ENCODE data around the gene ALLC.
"Not testable (repeated sequence)": the region's sequence is repeated elsewhere in the genome, so short reads cannot be mapped to it uniquely, and the experiment has no call there.

ALLC gene

DNA sequence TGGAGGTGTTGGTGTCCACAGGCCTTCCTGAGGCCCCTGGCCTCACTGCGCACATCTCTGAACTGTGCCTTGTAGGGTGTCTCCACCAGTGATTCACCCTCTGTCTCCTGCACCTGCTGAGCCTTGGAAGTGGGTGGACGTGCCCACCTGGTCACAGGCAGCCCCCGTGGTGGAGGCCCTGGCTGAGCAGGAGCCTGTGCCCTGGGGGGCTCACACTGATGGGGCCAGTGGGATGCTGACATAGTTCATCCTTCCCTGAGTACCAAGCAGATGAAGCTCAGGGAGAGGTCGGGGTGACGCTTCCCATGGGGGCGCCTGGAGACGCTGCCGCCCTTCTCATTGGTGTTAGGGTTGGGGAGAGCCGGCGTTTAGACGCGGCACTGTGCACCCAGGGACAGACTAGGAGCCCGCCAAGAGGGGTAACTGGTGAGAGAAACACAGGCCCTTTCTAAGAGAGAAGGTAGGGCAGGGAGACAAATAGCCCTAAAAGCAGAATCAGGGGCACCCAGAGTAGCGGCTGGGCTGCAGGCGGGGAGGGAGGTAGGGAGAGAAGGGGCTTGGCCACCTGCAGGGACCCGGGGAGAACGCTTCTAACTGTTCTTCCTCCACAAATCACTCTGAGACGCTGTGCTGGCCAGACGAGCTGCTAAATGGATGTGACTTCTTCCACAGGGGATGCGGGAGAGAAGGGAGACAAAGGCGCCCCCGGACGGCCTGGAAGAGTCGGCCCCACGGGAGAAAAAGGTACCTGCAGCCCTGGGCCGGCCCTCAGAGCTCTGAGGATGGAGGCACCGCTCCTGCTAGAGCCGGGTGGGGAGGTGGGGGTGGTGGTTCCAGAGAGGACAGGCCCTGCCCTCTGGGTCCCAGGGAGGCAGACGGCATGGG is 45.1 kb upstream of the ALLC start:
- no peak for DNase-seq (ENCODE audit: low spot score)
- TF ChIP-seq, protein P1, sequence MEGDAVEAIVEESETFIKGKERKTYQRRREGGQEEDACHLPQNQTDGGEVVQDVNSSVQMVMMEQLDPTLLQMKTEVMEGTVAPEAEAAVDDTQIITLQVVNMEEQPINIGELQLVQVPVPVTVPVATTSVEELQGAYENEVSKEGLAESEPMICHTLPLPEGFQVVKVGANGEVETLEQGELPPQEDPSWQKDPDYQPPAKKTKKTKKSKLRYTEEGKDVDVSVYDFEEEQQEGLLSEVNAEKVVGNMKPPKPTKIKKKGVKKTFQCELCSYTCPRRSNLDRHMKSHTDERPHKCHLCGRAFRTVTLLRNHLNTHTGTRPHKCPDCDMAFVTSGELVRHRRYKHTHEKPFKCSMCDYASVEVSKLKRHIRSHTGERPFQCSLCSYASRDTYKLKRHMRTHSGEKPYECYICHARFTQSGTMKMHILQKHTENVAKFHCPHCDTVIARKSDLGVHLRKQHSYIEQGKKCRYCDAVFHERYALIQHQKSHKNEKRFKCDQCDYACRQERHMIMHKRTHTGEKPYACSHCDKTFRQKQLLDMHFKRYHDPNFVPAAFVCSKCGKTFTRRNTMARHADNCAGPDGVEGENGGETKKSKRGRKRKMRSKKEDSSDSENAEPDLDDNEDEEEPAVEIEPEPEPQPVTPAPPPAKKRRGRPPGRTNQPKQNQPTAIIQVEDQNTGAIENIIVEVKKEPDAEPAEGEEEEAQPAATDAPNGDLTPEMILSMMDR (conservative IDR thresholded peaks at IDR 0.05; ENCODE audit: low read depth): no peak
- no peak overlapping the region for H3K27ac ChIP-seq
- ChIA-PET POLR2A (ENCODE audit: low non-redundant PET) (no interaction called here), CTCF (no interaction called here)

DNA sequence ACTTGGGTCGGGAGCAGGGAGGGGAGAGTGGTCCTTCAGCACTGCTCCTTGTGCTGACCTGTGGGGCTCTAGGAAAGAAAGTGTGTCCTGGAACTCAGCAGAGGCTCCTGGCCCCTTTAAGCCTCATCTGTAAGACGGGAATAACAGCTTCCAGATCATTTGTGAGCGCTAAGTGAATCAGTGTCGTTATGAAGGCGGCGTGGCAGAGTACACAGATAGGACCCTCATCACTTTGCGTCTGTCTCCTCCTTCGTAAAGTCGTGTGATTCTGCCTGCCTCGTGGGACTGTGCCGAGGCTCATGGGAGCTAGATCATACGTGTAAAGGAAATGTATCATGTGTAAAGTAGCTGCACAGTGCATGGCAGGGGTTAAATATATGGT is 44.5 kb upstream of the ALLC start:
- DNase-seq (ENCODE audit: low spot score): no peak
- CTCF ChIA-PET: no interaction called here
- TF ChIP-seq, protein P1 (conservative IDR thresholded peaks at IDR 0.05; ENCODE audit: low read depth): no peak
- H3K27ac ChIP-seq: no peak overlapping the region
- POLR2A ChIA-PET (ENCODE audit: low non-redundant PET): no interaction called here

DNA sequence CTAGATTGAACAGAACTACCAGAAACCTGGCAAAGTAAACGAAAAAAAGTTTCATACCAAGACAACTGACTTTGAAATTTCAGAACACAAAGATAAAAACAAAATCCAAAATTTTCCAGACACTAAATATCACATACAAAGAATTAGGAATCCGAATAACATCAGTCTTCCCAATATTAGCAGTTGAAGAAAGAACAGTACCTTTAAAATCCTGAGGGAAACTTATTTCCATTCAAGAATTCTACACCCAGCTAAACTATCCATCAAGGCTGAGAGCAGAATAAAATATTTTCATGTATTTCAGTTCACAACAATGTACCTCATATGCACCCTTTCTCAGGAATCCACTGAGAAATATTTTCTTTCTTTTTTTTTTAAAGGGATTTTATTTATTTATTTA is 43.3 kb upstream of the ALLC start:
- CTCF ChIA-PET: interaction anchor here (0.5 kb wide), 1 partner anchor 29 kb away, joined by 3 read pairs; no protein-coding TSS in a partner anchor
- POLR2A ChIA-PET (ENCODE audit: low non-redundant PET); H3K27ac ChIP-seq; DNase-seq (ENCODE audit: low spot score): not testable (repeated sequence)

DNA sequence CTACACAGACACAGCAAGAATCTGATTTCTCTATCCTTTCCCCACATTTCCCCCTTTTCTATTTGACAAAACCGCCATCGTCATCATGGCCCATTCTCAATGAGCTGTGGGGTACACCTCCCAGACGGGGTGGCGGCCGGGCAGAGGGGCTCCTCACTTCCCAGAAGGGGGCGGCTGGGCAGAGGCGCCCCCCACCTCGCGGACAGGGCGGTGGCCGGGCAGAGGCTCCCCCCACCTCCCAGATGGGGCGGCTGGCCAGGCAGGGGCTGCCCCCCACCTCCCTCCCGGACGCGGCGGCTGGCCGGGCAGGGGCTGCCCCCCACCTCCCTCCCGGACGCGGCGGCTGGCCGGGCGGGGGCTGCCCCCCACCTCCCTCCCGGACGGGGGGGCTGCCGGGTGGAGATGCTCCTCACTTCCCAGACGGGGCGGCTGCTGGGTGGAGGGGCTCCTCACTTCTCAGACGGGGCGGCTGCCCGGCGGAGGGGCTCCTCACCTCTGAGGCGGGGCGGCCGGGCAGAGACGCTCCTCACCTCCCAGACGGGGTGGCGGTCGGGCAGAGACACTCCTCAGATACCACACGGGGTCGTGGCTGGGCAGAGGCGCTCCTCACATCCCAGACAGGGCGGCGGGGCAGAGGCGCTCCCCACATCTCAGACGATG is 42.3 kb upstream of the ALLC start:
- CTCF ChIA-PET: interaction anchor here (0.6 kb wide), 1 partner anchor 76 kb away, joined by 4 read pairs; no protein-coding TSS in a partner anchor
- DNase-seq (ENCODE audit: low spot score); POLR2A ChIA-PET (ENCODE audit: low non-redundant PET); H3K27ac ChIP-seq: not testable (repeated sequence)

DNA sequence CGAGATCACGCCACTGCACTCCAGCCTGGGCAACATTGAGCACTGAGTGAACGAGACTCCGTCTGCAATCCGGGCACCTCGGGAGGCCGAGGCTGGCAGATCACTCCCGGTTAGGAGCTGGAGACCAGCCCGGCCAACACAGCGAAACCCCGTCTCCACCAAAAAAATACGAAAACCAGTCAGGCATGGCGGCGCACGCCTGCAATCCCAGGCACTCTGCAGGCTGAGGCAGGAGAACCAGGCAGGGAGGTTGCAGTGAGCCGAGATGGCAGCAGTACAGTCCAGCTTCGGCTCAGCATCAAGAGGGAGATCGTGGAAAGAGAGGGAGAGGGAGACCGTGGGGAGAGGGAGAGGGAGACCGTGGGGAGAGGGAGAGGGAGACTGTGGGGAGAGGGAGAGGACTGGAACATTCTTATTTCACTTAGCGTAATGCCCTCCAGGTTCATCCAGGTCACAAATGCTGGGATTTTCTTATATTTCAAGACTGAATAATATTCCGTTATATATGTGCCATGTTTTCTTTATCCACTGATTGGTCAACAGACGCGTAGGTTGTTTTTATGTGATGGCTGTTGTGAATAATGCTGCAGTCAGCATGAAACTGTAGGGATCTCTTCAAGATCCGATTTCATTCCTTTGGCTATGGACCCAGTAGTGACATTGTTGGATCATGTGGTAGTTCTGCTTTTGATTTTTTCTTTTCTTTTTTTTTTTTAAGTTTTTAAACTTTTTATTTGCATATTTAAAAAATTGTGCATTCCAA is 41.4 kb upstream of the ALLC start:
- DNase-seq (ENCODE audit: low spot score); H3K27ac ChIP-seq; POLR2A ChIA-PET (ENCODE audit: low non-redundant PET): not testable (repeated sequence)
- CTCF ChIA-PET: interaction anchor here (0.6 to 0.7 kb wide), 2 partner anchors 34 to 76 kb away, joined by 3 to 4 read pairs; no protein-coding TSS in a partner anchor

DNA sequence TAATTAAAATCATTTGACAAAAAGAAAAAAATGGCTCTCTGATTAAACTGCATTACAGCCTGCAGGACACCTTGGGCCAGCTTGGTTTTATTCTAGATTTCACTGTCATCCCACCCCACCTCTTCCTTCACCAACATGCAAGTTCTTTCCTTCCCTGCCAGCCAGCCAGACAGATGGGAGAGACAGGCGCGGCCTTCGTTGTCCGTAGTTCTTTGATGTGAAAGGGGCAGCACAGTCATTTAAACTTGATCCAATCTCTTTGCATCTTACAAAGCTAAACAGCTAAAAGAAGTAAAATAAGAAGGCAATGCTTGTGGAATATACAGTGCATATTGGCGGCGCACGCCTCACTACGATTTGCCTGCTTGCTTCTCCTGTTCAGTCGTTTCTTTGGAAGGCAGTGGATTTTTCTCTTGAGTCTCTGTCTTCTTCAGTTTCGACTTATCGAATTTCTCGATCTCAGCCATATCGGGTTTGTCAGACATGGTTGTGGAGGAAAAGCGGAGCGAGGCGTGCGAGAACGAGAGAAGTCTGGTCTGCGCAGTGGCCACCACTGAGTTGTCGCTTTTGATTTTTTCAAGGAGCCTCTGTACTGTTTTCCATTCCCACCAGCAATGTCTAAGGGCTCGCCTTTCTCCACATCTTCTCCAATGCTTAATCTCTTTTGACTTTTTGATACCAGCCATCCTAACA is 40.7 kb upstream of the ALLC start:
- ChIA-PET CTCF (no interaction called here), POLR2A (ENCODE audit: low non-redundant PET) (no interaction called here)
- no peak for DNase-seq (ENCODE audit: low spot score)
- no peak overlapping the region for H3K27ac ChIP-seq
- TF ChIP-seq, protein P1 (conservative IDR thresholded peaks at IDR 0.05; ENCODE audit: low read depth): no peak

DNA sequence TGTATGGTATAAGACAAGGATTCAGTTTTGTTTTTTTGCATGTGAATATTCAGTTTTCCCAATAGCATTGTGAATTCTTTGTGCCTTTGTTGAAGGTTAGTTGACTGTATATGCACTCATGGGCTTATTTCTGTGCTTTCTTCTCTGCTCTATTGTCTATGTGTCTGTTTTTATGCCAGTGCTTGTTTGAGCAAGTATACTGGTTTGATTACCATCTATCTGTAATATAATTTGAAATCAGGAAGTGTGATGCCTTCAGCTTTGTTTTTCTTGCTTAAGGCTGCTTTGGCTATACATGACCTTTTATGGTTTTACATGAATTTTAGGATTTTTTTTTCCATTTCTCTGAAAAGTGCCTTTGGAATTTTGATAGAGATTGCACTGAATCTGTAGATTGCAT is 39.6 kb upstream of the ALLC start:
- ChIA-PET CTCF (no interaction called here), POLR2A (ENCODE audit: low non-redundant PET) (no interaction called here)
- no peak for DNase-seq (ENCODE audit: low spot score)
- TF ChIP-seq, protein P1 (conservative IDR thresholded peaks at IDR 0.05; ENCODE audit: low read depth): no peak
- H3K27ac ChIP-seq: no peak overlapping the region
